Epithelial cell of esophagus (primary cell): ENCODE data around the gene CTNND2.
"Not testable (repeated sequence)": the region's sequence is repeated elsewhere in the genome, so short reads cannot be mapped to it uniquely, and the experiment has no call there.

Experiments
- DNase-seq: peaks from one replicate; pipeline ENCODE4 v3.0.0; 2010; ENCODE audit warnings: low read depth
- H3K4me3 ChIP-seq: 2 replicates; pipeline ENCODE4 v1.5.1; 2011; ENCODE audit warnings: mild to moderate bottlenecking, low read length, control low read depth
- TF ChIP-seq, protein P1 (sequence below): IDR thresholded peaks from 2 replicates; pipeline ENCODE4 v1.5.1; 2011; ENCODE audit warnings: low read depth, mild to moderate bottlenecking, low read length, control low read depth, inconsistent platforms; ENCODE audit not compliant: insufficient read depth; ENCODE audit errors: missing control alignments

Gene CTNND2

DNA sequence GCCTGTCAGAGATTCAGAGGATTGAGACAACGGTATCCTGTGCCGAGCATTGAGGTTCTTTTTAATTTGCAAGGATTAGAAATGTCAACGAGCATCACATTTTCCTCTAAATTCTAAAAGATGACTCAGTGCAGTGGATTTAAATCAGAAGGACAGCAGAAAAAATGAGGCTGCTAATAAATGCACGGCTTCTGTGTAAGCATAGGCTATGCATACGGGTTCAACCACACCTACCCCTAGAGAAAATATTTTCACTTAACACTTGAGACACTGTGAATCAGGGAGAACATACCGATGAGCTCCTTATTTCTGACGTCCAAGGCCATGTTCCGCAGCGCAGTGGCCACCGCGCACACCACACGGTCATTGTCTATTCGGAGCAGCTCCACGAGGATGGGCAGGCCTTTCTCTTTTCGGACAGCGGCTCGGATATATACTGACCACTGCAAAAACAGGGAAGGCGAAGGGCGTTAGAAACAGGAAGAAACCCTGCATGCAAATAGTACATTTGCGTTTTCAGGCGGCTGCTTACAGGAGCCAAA, 821.8 kb downstream of the CTNND2 start:
- TF ChIP-seq, protein P1, sequence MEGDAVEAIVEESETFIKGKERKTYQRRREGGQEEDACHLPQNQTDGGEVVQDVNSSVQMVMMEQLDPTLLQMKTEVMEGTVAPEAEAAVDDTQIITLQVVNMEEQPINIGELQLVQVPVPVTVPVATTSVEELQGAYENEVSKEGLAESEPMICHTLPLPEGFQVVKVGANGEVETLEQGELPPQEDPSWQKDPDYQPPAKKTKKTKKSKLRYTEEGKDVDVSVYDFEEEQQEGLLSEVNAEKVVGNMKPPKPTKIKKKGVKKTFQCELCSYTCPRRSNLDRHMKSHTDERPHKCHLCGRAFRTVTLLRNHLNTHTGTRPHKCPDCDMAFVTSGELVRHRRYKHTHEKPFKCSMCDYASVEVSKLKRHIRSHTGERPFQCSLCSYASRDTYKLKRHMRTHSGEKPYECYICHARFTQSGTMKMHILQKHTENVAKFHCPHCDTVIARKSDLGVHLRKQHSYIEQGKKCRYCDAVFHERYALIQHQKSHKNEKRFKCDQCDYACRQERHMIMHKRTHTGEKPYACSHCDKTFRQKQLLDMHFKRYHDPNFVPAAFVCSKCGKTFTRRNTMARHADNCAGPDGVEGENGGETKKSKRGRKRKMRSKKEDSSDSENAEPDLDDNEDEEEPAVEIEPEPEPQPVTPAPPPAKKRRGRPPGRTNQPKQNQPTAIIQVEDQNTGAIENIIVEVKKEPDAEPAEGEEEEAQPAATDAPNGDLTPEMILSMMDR, result no peak
- DNase-seq, result no peak
- H3K4me3 ChIP-seq, result no peak overlapping the region

DNA sequence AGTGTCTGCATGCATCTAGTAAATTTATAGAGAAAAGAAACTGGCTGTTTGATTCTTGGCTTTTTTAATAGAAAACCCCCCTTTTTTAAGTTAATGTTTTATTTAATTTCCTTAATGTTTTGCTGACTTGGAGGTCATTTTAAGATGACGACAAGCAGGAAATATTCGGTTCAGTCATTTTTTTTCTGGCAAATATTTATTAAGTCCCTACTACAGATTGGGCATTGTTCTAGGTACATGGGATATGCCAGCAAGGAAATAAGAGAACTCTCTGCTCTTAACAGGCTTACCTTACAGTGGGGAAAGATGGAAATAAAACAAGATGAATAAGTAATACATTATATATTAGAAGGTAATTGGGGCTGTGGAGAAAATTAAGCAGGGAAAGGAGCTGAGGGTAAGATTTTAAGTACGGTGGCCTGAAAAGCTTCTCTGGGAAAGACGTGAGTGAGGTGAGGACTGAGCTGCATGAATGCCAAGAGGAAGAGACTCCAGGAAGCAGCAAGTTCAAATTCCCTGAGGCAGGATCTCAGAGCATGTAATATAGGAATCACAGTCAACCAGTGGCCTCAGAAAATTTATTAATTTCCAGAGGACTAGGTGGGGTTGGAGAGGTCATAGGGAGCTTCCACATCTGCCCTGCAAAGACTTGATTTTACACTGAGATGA, 827.2 kb downstream of the CTNND2 start:
- DNase-seq, result no peak
- no peak overlapping the region for H3K4me3 ChIP-seq
- TF ChIP-seq, protein P1, result no peak

- TF ChIP-seq, protein P1, result no peak
- no peak for DNase-seq
- no peak overlapping the region for H3K4me3 ChIP-seq
Measured at GRCh38 chr5:11075035-11075805, 829.0 kb downstream of the CTNND2 start.

GRCh38 chr5:11072568-11072967, 831.7 kb downstream of the CTNND2 start:
- H3K4me3 ChIP-seq, result no peak overlapping the region
- no peak for DNase-seq
- TF ChIP-seq, protein P1, result no peak

DNA sequence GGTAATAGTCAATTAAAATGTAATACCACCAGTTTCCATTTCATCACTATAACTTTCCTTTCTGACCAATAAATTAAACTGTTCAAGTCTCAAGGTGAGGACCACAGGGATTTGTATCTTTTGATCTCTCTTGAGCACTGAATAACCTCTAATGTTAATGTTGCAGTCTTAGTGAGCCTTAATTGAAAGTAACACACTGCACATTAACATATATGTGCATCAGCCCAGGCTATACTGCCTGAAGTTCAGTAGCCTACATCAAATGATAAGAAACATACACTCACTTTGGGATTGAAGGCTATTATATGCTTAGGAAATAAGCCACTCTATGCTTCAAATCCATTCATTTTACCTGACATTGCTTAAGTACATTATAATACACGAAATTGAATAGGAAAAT, 832.2 kb downstream of the CTNND2 start:
- no peak overlapping the region for H3K4me3 ChIP-seq
- TF ChIP-seq, protein P1, result no peak
- no peak for DNase-seq

GRCh38 chr5:11069041-11069440, 835.2 kb downstream of the CTNND2 start:
- H3K4me3 ChIP-seq, result no peak overlapping the region
- DNase-seq, result no peak
- TF ChIP-seq, protein P1, result no peak

DNA sequence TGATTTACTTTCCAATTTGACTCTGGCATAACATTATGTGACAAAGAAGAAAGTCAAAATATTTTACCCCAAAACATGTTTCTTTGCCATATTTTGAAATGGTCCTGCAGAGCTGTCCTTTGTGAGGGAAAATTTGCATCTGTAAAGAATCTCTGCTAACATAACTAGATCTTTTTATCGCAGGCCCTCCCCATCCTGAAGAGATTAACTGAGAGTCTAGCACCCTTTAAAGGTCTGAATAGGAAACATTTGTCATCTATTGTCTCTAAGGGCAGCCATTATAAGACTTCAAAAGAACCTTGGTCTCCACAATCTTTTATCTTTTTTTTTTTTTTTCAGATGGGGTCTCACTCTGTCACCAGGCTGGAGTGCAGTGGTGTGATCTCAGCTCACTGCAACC, 838.5 kb downstream of the CTNND2 start:
- H3K4me3 ChIP-seq, DNase-seq: not testable (repeated sequence)
